Peyer's patch (tissue), 4 donors: Measurements from ENCODE around the gene C14orf180.

Experiments
- POLR2A ChIP-seq, 2 donors: fragments of 450-650 bp; IDR thresholded peaks; one replicate each; pipeline ENCODE4 v1.5.1; 2017; ENCODE audit warnings: antibody characterized with exemption in 2 of 2, mild to moderate bottlenecking in 2 of 2, moderate library complexity in 2 of 2
- TF ChIP-seq, protein P1 (sequence below), 6 experiments: fragments of 450-650 bp in 4 of 6; fragments of 200-600 bp in 2 of 6; sonication (generic) in 1 of 6; IDR thresholded peaks; one replicate each; pipeline ENCODE4 v1.5.1; 2017 to 2019; ENCODE audit warnings: antibody characterized with exemption in 6 of 6, mild to moderate bottlenecking in 3 of 6, moderate library complexity in 1 of 6

DNA sequence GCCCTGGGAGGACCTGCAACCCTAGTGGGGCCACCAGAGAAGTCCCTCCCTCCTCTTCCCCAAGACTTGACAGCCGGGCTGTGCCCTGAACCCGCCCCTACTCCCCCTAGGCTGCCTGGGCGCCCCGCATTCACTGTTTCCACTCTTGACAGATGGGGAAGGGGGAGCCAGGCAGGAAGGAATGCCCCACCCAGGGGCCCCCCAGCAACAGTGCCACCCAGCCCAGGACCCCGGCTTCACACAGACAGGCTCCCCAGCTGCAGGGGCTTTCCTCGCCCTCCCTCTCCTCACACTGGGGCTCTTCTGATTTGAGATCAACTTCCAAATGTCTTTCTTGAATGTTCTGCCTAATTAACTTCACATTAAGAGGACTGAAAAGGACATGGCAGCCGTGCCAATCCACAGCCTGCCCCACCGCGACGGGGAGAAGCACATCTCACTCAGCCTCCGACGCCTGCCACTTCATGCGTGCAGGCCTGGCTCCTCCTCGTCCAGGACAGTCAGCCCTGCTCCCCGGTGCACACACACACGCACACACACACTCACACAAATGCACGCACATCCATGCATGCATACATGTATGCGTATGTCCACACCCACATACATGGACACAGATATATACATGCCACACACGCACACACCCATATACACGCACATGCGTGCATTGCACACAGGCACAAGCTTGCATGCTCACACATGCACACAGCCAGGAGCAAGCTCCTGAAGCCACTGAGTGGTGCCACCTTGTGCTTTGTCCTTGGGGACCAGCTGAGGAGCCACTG, 19.6 kb upstream of the C14orf180 start:
- TF ChIP-seq, protein P1, sequence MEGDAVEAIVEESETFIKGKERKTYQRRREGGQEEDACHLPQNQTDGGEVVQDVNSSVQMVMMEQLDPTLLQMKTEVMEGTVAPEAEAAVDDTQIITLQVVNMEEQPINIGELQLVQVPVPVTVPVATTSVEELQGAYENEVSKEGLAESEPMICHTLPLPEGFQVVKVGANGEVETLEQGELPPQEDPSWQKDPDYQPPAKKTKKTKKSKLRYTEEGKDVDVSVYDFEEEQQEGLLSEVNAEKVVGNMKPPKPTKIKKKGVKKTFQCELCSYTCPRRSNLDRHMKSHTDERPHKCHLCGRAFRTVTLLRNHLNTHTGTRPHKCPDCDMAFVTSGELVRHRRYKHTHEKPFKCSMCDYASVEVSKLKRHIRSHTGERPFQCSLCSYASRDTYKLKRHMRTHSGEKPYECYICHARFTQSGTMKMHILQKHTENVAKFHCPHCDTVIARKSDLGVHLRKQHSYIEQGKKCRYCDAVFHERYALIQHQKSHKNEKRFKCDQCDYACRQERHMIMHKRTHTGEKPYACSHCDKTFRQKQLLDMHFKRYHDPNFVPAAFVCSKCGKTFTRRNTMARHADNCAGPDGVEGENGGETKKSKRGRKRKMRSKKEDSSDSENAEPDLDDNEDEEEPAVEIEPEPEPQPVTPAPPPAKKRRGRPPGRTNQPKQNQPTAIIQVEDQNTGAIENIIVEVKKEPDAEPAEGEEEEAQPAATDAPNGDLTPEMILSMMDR (IDR thresholded peaks at IDR 0.05): no peak
- no peak for TF ChIP-seq POLR2A (IDR thresholded peaks at IDR 0.05)
